GM08714 (cell line): ENCODE data around the gene HDAC9.
A peak's percentile ranks its signal among the peaks of the same experiment; 100 is the strongest.

Experiments used
- H3K4me3 ChIP-seq: fragments of 200-500 bp; sonication (Bioruptor generic); 2 replicates; pipeline ENCODE4 v1.5.1; 2014; ENCODE audit warnings: mild to moderate bottlenecking, low read length, inconsistent platforms
- ZNF274 ChIP-seq: IDR thresholded peaks from 2 replicates; pipeline ENCODE4 v1.6.1; 2012; ENCODE audit warnings: mild to moderate bottlenecking, low read depth, low read length

HDAC9 gene

GRCh38 chr7:18495412-18496340 is at the start of gene HDAC9:
TSS of gene HDAC9 (plus strand) at chr7:18495749. CDS start at chr7:18496303, 554 bp downstream.
- H3K4me3 ChIP-seq = peak within 1 kb of the TSS; percentile 86
- no peak for TF ChIP-seq ZNF274

GRCh38 chr7:18445916-18446520 is 49.5 kb upstream of the HDAC9 start:
- TF ChIP-seq ZNF274 = no peak
- H3K4me3 ChIP-seq = no peak overlapping the region

- no peak overlapping the region for H3K4me3 ChIP-seq
- TF ChIP-seq ZNF274 = no peak
Measured at GRCh38 chr7:18450019-18450418, 45.5 kb upstream of the HDAC9 start.

- H3K4me3 ChIP-seq = no peak overlapping the region
Measured at GRCh38 chr7:18455606-18456005, 39.9 kb upstream of the HDAC9 start.

GRCh38 chr7:18457832-18458231 is 37.7 kb upstream of the HDAC9 start:
- no peak for TF ChIP-seq ZNF274
- H3K4me3 ChIP-seq = no peak overlapping the region

More at GRCh38 chr7:18455606-18456005, 39.9 kb upstream of the HDAC9 start:
- no peak for TF ChIP-seq ZNF274

GRCh38 chr7:18458830-18459229 is 36.7 kb upstream of the HDAC9 start:
- no peak overlapping the region for H3K4me3 ChIP-seq
- no peak for TF ChIP-seq ZNF274

- TF ChIP-seq ZNF274 = no peak
- H3K4me3 ChIP-seq = no peak overlapping the region
Measured at GRCh38 chr7:18459484-18460245, 35.9 kb upstream of the HDAC9 start.

GRCh38 chr7:18461785-18462467 is 33.6 kb upstream of the HDAC9 start:
- TF ChIP-seq ZNF274 = no peak

GRCh38 chr7:18464830-18465229 is 30.7 kb upstream of the HDAC9 start:
- TF ChIP-seq ZNF274 = no peak
- H3K4me3 ChIP-seq = no peak overlapping the region

More at GRCh38 chr7:18461785-18462467, 33.6 kb upstream of the HDAC9 start:
- H3K4me3 ChIP-seq = no peak overlapping the region

- no peak for TF ChIP-seq ZNF274
- no peak overlapping the region for H3K4me3 ChIP-seq
Measured at GRCh38 chr7:18467011-18467410, 28.5 kb upstream of the HDAC9 start.

- no peak for TF ChIP-seq ZNF274
- no peak overlapping the region for H3K4me3 ChIP-seq
Measured at GRCh38 chr7:18468795-18469194, 26.8 kb upstream of the HDAC9 start.

GRCh38 chr7:18469316-18469715 is 26.2 kb upstream of the HDAC9 start:
- H3K4me3 ChIP-seq = no peak overlapping the region
- TF ChIP-seq ZNF274 = no peak

GRCh38 chr7:18471476-18472160 is 23.9 kb upstream of the HDAC9 start:
- TF ChIP-seq ZNF274 = no peak
- no peak overlapping the region for H3K4me3 ChIP-seq

GRCh38 chr7:18472161-18472483 is 23.4 kb upstream of the HDAC9 start:
- no peak for TF ChIP-seq ZNF274
- no peak overlapping the region for H3K4me3 ChIP-seq
